ENCODE measurements around the gene CNNM2.
A peak's percentile ranks its signal among the peaks of the same experiment; 100 is the strongest.

DNA sequence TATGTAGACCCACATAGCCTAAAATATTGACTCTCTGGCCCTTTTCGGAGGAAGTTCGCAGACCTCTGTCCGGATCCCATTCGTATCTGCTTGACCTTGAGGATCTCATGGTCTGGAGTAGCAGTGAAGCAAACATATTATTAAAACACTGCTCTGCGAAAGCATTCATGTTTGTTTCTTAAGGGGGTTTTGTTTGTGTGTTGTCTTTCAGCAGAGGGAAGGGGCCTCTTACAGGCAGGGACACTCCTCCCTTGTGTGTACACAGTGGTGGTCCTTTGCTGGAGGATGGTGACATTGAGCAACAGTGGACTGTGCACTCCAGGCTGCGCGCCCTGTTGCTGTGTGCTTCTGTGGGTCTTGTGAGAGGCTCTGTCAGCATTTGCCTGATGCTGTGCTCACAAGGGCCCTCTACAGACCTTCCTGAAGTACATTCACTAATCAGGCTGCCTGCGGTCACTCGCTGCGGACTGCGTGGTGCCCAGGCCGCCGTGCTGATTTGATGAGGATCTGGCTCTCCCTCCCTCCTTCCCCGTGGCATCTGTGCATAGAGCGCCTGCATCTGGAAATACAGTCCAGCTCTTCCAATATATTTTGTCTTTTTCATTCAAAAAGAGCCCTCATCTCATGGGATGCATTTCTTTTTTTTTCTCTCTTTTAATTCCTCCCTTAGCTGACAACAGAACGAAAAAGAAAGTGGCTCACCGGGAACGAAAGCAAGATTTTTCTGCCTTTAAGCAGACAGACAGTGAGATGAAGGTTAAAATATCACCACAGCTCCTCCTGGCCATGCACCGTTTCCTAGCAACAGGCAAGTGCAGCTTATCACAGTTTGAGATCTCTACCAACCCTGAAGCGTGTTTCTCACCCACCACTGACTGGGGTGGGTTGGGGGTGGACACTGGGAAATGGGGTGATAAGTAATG lies 135.8 kb downstream of the CNNM2 start:
- TF ChIP-seq, protein P1, sequence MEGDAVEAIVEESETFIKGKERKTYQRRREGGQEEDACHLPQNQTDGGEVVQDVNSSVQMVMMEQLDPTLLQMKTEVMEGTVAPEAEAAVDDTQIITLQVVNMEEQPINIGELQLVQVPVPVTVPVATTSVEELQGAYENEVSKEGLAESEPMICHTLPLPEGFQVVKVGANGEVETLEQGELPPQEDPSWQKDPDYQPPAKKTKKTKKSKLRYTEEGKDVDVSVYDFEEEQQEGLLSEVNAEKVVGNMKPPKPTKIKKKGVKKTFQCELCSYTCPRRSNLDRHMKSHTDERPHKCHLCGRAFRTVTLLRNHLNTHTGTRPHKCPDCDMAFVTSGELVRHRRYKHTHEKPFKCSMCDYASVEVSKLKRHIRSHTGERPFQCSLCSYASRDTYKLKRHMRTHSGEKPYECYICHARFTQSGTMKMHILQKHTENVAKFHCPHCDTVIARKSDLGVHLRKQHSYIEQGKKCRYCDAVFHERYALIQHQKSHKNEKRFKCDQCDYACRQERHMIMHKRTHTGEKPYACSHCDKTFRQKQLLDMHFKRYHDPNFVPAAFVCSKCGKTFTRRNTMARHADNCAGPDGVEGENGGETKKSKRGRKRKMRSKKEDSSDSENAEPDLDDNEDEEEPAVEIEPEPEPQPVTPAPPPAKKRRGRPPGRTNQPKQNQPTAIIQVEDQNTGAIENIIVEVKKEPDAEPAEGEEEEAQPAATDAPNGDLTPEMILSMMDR (IDR thresholded peaks at IDR 0.05; ENCODE audit: insufficient read depth, low read length) = peak; percentile 4
- TF ChIP-seq SPI1 (IDR thresholded peaks at IDR 0.05; ENCODE audit: borderline replicate concordance, low read depth) = no peak
- no peak for TF ChIP-seq GABPA (IDR thresholded peaks at IDR 0.05; ENCODE audit: low read depth)
- TF ChIP-seq POLR2AphosphoS5 (IDR thresholded peaks at IDR 0.05; ENCODE audit: low read depth) = no peak
